Measurements from ENCODE around the gene ZNF519.
"Not testable (repeated sequence)": the region's sequence is repeated elsewhere in the genome, so short reads cannot be mapped to it uniquely, and the experiment has no call there.

Gene ZNF519

DNA sequence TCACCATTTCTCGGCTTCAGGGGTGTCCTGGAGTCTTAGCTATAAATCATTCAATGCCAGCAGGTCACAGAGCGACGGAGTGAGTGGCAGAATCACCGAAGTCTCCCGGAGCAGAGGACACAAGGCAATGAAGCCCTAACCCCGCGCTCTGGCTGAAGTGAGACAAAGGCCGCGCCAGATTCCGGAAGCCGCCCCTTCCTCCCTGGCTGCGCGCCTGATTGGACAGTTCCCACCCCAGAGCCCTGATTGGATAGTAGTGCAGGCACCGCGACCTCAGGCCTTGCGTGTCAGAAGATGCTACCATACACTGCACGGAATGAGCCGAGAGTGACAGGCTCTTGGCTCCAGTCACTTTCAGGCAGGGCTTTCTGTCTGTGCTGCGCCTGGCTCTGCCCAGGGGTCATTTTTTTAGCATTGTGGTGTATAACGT, at the start of gene ZNF519:
Gene ZNF519 (minus strand): TSS at position 165 of the 430 bp plus-strand sequence. CDS start 158 bp downstream, at position 7.
- in situ Hi-C loops (cut with MboI; ENCODE audit: low pct_unique_long_range_greater_than_20kb, low sequenced_read_pairs, unreplicated experiment), result not testable (repeated sequence)
- peak; percentile 81 for DNase-seq (ENCODE audit: low spot score)

DNA sequence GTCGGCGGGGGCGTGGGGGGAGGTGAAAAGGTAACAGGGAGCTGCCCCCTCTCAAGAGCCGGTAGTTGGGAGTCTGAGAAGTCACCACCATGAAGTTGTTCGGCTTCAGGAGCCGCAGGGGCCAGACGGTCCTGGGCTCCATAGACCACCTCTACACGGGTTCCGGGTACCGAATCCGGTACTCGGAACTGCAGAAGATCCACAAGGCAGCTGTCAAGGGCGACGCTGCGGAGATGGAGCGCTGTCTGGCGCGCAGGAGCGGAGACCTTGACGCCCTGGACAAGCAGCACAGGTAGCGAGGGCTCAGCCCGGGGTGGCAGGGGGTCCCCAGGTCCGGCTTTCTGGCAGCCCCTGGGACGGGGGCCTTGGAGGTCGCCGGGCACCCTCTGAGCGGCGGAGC, 47.1 kb upstream of the ZNF519 start:
- in situ Hi-C loops (cut with MboI; ENCODE audit: low pct_unique_long_range_greater_than_20kb, low sequenced_read_pairs, unreplicated experiment), result no loop called here
- TF ChIP-seq, protein P1, sequence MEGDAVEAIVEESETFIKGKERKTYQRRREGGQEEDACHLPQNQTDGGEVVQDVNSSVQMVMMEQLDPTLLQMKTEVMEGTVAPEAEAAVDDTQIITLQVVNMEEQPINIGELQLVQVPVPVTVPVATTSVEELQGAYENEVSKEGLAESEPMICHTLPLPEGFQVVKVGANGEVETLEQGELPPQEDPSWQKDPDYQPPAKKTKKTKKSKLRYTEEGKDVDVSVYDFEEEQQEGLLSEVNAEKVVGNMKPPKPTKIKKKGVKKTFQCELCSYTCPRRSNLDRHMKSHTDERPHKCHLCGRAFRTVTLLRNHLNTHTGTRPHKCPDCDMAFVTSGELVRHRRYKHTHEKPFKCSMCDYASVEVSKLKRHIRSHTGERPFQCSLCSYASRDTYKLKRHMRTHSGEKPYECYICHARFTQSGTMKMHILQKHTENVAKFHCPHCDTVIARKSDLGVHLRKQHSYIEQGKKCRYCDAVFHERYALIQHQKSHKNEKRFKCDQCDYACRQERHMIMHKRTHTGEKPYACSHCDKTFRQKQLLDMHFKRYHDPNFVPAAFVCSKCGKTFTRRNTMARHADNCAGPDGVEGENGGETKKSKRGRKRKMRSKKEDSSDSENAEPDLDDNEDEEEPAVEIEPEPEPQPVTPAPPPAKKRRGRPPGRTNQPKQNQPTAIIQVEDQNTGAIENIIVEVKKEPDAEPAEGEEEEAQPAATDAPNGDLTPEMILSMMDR (IDR thresholded peaks at IDR 0.05; ENCODE audit: extremely low read depth, insufficient read depth, missing control alignments), result no peak
- peak; percentile 17 for DNase-seq (ENCODE audit: low spot score)

DNA sequence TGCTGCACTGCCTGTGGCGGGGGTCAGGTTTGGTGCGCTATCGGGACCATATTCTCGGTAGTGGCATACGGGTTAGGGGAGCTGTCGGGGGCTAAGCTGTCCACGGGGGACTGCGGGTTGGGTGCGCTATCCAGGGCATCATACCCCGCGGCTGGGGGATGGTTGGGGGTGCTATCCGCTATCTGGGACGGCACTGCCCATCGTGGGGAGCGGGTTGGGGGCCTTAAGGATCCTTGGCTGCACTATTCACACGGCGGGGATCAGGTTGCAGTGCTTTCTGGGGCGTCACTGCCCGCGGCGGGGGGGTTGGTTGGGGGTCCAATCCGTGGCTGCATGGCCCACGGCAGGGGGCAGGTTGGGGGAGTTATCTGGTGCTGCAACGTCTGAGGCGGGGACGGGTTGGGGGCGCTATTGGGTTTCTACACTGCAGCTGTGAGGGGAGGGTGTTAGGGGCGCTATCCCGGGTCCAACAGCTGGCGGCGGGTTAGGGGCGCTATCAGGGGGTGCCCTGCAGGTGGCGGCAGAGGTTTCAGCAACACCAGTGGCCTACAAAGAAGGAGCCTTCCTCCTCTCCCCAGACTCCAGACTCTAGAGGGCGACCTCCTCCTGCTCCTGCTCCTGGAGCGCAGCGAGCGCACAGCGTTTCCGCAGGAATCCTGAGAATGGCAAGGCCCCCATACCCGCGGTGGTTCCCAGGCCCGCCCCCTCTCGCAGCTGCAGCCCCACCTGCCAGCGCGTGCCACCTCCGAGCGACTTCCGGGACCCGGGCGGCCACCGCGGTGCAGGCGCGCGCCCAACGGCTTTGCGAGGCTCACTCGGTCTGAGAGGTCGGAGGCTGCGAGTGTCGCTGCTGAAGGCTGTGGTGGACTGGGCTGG, 46.3 kb upstream of the ZNF519 start:
- DNase-seq (ENCODE audit: low spot score), result peak; percentile 64
- in situ Hi-C loops (cut with MboI; ENCODE audit: low pct_unique_long_range_greater_than_20kb, low sequenced_read_pairs, unreplicated experiment), result not testable (repeated sequence)
- TF ChIP-seq, protein P1 (IDR thresholded peaks at IDR 0.05; ENCODE audit: extremely low read depth, insufficient read depth, missing control alignments), result peak; percentile 66

DNA sequence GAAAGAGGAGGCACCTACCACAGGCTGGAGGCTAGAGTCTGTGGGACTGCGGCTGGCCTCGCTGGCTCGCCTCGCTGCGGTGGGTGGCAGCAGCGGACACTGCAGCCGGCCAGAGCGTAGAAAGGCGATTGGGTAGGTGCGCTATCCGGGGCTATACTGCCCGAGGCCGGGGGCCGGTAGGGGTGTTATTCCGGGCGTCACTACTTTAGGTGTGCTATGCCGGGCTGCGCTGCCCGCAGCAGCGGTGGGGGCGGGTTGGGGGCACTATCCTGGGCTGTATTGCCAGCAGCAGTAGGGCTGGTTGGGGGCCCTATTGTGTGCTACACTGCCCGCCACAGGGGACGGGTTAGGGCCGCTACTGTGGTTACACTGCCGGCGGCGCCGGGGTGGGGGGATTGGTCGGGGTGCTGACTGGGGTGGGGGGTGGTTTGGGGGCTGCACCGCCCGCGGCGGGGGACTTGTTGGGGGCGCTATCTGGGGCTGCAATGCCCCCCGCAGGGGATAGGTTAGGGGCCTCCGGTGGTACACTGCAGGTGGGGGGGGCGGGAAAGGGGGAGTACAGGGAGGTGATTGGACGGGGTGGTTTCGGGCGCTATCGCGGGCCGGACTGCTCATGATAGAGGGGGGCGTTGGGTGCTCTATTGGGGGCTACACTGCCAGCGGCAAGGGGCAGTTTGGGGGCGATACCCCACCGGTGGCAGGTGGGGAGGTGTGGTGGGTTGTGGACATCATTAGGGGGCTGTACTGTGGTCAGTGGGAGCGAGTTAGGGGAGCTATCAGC, 45.5 kb upstream of the ZNF519 start:
- DNase-seq (ENCODE audit: low spot score); in situ Hi-C loops (cut with MboI; ENCODE audit: low pct_unique_long_range_greater_than_20kb, low sequenced_read_pairs, unreplicated experiment): not testable (repeated sequence)

DNA sequence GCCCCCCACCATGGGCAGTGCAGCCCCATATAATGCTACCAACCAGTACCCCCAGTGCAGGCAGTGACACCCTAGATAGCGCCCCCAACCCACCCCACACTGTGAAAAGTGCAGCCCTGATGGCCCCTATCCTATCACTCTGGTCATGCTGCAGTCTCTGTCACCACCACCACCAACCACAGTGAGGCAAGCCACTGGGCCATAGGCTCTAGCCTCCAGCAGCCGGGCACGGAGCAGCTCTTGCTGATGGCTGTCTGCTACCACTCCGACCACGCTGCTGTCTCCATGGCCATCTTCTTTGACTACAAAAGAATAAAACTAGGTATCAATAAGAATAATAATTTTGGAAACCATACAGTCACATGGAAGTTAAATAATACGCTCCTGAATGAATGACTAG, 43.2 kb upstream of the ZNF519 start:
- in situ Hi-C loops (cut with MboI; ENCODE audit: low pct_unique_long_range_greater_than_20kb, low sequenced_read_pairs, unreplicated experiment); DNase-seq (ENCODE audit: low spot score): not testable (repeated sequence)

DNA sequence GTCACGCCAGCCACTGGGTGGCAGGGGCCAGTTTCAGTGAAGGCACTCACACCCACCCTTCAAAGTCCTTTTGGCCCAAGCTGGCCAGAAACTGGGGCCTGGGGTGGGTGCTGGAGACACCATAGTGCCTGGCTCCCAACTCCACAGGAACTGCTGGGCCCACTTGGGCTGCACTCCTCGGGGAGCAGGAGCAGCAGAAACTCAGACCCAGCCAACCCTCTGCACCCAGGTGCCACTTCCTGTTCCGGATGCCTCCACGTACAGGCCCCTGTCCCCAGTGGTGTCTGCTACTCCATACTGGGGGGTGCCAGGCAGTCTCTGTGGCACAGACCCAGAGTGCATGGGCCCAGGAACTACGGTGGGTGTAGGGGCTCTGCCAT, 42.5 kb upstream of the ZNF519 start:
- no peak for DNase-seq (ENCODE audit: low spot score)
- TF ChIP-seq, protein P1 (IDR thresholded peaks at IDR 0.05; ENCODE audit: extremely low read depth, insufficient read depth, missing control alignments), result no peak
- in situ Hi-C loops (cut with MboI; ENCODE audit: low pct_unique_long_range_greater_than_20kb, low sequenced_read_pairs, unreplicated experiment), result no loop called here

DNA sequence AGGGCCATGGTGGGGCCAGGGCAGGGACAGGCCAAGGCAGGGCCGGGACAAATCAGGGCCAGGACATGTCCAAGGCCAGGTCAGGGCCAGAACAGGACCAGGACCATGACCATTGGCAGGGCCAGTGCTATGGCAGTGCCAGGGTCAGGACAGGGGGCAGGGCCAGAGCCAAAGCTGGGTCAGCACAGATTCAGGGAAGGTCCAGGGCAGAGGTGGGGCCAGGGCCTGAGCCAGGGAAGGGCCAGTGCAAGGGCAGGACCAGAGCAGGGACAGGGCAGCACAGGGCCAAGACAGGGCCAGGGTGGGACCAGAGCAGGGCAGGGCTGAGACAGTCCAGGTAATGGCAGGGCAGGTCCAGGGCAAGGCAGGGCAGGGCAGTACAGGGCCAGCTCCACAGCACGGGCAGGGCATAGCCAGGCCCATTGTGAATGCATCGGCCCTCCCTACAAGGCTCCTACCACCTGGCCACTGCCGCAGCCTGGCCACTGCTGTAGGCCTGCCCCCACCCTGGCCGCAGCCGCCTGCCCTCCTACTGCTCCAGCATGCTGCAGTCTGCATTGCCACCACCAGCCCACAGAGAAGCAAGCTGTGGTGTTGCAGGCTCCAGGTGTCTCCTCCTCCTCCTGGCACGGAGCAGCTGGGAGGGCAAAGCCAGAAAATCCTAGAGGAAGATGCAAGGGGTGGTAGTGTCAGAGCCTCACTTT, 41.9 kb upstream of the ZNF519 start:
- in situ Hi-C loops (cut with MboI; ENCODE audit: low pct_unique_long_range_greater_than_20kb, low sequenced_read_pairs, unreplicated experiment); DNase-seq (ENCODE audit: low spot score): not testable (repeated sequence)

DNA sequence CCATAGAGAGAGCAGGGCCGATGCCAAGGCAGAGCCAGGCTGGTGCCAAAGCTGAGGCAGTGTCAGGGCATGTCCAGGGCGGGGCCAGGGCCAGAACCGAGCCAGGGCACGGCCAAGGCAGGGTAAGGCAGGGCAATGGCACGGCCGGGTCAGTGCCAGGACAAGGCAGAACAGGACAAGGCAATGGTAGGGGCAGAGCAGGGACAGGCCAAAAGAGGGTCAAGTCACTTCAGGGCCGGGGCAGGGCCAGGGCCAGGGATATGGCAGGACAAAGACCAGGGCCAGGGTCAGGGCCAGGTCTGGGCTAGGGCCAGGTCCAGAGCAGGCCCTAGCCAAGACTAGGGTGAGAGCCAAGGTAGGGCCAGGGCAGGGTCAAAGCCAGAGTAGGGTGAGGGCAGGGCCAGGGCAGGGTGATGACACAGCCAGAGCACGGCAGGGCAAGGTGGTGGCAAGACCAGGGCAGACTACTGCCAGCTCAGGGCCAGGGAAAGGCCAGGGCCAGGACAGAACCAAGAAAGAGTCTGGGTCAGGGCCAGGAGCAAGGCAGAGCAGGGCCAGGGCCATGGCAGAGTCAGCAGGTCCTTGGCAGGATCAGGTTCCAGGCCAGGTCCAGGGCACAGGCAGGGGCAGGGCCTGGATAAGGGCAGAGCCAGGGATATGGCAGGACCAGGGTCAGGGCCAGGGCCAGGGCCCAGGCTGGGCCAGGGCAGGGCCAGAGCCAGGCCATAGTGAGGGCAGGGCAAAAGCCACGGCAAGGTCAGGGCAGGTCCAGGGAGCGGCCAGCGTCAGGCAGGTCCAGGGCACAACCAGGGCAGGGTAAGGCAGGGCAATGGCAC, 41.1 kb upstream of the ZNF519 start:
- DNase-seq (ENCODE audit: low spot score); in situ Hi-C loops (cut with MboI; ENCODE audit: low pct_unique_long_range_greater_than_20kb, low sequenced_read_pairs, unreplicated experiment): not testable (repeated sequence)

DNA sequence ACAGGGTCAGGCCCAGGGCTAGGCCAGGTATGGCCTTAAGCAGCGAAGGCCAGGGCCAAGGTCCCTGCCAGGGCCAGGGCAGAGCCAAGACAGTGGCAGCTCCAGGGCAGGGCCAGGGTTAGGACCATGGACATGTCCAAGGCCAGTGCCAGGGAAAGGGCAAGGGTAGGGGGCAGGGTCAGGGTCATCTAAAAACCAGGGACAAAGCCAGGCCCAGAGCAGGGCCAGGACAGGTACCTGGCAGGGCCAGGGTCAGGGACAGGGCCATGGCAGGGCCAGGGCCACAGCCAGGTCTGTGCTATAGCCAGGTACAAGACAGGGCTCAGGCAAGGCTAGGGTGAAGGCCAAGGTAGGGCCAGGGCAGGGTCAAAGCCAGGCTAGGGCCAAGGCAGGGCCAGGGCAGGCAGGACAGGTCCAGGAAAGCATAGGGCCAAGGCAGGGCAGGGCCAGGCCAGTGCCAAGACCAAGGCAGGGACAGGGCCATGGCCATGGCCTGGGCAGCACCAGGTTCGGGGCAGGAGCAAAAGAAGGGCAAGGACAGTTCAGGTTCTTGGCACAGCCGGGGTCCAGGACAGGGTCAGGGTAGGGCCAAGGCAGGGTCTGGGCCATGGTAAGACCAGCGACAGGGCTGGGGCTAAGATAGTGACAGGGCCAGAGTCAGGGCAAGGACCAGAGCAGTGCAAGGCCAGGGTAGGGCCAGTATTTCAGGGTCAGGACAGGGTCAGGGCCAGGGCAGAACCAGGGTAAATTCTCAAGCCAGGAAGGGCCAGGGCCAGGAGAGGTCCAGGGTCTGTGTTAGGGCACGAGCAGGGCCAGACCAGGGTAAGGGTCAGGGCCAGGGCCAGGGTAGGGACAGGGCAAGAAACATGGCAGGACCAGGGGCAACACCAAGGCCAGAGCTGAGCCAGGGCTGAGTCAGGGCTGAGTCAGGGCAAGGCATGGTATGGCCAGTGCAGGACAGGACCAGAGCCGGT, 40.2 kb upstream of the ZNF519 start:
- in situ Hi-C loops (cut with MboI; ENCODE audit: low pct_unique_long_range_greater_than_20kb, low sequenced_read_pairs, unreplicated experiment); DNase-seq (ENCODE audit: low spot score): not testable (repeated sequence)

DNA sequence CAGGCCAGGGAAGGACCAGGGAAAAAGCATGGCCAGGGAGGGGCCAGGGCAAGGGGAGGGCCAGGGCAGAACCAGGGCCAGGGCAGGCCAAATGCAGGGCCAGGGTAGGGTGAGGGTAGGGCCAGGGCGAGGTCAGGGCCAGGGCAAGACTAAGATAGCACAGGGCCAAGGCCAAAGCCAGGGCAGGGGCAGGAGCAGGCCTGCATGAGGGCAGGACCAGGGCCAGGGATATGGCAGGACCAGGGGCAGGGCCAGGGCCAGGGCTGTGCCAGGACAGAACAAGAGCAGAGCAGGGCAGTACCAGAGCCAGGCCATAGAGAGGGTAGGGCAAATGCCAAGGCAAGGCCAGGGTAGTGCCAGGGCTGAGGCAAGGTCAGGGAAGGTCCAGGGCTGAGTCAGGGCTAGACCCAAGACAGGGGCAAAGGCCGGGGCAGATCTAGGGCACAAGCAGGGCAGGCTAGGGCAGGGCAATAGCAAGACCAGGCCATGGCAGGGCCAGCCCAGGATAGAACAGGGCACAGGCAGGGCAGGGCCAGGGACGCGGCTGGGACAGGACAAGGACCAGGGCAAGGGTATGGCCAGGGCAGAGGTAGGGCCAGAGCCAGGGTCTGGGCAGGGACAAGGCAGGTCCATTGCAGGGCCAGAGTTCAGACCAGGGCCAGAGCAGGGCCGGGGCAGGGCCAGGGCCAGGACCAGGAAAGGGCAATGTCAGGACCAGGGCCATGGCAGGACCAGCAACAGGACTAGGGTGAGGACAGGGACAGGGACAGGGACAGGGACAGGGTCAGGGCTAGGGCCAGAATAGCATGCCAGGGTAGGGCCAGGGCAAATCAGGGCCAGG, 39.3 kb upstream of the ZNF519 start:
- DNase-seq (ENCODE audit: low spot score); in situ Hi-C loops (cut with MboI; ENCODE audit: low pct_unique_long_range_greater_than_20kb, low sequenced_read_pairs, unreplicated experiment): not testable (repeated sequence)

DNA sequence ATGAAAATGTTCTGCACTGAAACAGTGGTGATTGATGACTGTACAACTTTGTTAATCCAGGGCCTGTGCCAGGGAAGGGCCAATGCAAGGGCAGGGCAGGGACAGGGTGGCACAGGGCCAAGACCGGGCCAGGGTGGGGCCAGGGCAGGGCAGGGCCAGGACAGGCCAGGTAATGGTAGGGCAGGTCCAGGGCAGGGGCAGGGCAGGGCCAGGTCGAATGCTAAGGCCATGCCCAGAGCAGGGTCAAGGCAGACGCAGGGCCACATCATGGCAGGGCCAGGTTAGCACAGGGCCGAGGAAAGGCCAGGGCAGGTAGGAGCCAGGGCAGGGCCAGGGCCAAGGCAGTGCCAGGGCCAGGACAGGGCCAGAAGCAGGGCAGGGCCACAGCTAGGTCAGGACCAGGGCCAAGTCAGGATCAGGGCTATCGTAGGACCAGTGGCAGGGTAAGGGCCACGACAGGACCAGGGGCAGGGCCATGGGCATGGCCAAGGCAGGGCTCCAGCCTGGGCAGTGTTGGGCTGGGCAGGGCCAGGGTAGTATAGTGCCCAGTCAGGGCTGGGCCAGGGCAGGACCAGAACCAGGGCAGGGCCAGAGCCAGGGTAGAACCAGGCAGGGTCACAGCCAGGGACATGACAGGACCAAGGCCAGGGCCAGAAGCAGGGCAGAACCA, 38.3 kb upstream of the ZNF519 start:
- DNase-seq (ENCODE audit: low spot score); in situ Hi-C loops (cut with MboI; ENCODE audit: low pct_unique_long_range_greater_than_20kb, low sequenced_read_pairs, unreplicated experiment): not testable (repeated sequence)

All from GM13977 (cell line).